ENCODE measurements around the gene KRTAP10-7. TPM values are rescaled to one million over a fixed set of nuclear protein-coding genes. Genes with fewer than 3 reads are reported as not detected.
"Not testable (repeated sequence)": the region's sequence is repeated elsewhere in the genome, so short reads cannot be mapped to it uniquely, and the experiment has no call there.

KRTAP10-7 gene
- total RNA-seq, 1 experiment from 2014 or later = not detected

GRCh38 chr21:44632067-44632466 lies 31.7 kb downstream of the KRTAP10-7 start:
- no peak for DNase-seq (ENCODE audit: low spot score)

DNA sequence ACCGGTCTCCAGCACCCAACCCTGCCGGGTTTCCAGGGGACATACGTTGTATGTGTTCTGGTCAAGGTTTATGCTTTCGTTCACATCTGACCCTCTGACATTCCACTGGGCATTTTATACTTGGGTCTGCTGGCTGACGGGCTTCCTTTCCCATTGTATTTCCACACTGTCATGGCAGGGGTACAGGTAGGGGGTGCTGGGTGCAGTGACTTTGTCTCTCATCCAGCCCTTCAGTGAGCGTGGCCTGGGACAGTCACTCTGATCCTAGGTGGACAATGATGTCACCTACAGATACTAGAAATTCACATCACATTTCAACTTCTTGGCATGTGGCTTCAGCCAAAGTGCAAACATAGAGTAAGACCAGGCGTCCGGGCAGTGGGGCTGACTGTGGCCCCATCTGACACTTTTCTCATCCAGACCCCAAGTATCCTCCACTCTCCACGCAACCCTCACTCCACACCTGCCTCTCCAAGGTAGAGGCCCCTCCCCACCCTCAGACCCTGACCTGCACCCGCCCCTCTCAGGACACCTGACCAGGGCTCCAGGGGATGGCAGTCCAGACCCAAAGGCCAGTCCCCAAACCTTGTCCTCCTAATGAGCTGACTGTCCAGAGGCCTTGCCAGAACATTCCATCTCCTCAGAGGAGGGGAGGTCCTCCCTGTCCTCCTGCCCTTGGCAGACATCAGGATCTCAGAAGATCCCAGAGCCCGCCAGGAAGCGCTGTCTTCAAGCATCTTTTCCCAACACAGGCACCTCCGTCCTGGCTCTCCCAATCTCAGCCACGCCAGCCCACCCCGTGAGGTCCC lies 36.0 kb downstream of the KRTAP10-7 start:
- no peak for DNase-seq (ENCODE audit: low spot score)

- DNase-seq (ENCODE audit: low spot score) = no peak
Measured at GRCh38 chr21:44637018-44637850, 36.8 kb downstream of the KRTAP10-7 start, which contains the start of gene KRTAP10-10. Gene KRTAP10-10 (plus strand): TSS chr21:44637356. CDS start chr21:44637418, 62 bp downstream.

- DNase-seq (ENCODE audit: low spot score) = not testable (repeated sequence)
Measured at GRCh38 chr21:44637851-44638348, 37.5 kb downstream of the KRTAP10-7 start.

DNA sequence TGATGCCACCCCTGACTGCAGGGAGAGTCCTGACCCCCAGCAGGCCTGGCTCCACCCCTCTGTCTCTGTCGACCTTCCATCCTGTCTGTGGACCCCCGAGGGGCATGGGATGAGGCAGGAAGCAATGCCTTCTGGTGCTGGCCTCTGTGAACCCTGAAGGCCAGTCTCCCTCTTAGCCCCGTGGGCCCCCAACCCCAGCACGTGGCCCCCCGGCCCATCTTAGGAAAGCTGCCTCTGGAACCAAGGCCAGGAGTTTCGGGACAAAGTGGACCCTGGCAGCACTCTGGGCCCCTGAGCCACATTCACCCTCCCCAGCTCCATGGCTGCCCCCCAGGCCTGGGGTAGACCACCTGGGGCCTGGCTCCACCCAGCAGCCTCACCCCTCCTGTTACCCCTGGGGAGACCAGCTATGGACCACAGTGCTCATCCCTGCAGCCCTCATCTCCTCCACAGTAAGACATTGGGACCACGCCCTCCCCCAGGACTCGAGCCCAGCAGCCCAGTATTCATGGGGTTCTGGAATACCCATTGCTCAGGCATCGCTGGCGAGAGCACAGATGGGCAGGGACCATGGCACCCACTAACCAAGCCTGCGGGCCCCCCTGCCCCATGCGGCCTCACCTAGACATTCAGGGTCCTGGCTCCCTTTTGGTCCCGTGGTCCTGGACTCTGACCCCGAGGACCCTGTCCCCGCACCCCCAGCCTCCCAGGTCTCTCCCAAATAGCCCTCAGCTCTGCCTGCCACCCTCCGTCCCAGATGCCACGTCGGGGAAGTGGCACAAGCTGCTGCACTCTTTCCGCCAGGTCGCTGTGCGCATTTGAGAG lies 38.3 kb downstream of the KRTAP10-7 start:
- not testable (repeated sequence) for DNase-seq (ENCODE audit: low spot score)

- DNase-seq (ENCODE audit: low spot score) = no peak
Measured at GRCh38 chr21:44639331-44639655, 38.9 kb downstream of the KRTAP10-7 start.

GRCh38 chr21:44640761-44641160 lies 40.4 kb downstream of the KRTAP10-7 start:
- DNase-seq (ENCODE audit: low spot score) = no peak

GRCh38 chr21:44643741-44644310 lies 43.4 kb downstream of the KRTAP10-7 start:
- no peak for DNase-seq (ENCODE audit: low spot score)

- no peak for DNase-seq (ENCODE audit: low spot score)
Measured at GRCh38 chr21:44644878-44645277, 44.5 kb downstream of the KRTAP10-7 start.

GRCh38 chr21:44646366-44647221 lies 46.2 kb downstream of the KRTAP10-7 start, which contains the start of gene KRTAP10-11:
Gene KRTAP10-11 (plus strand): TSS chr21:44646414. CDS start chr21:44646459, 45 bp downstream.
- DNase-seq (ENCODE audit: low spot score) = not testable (repeated sequence)

DNA sequence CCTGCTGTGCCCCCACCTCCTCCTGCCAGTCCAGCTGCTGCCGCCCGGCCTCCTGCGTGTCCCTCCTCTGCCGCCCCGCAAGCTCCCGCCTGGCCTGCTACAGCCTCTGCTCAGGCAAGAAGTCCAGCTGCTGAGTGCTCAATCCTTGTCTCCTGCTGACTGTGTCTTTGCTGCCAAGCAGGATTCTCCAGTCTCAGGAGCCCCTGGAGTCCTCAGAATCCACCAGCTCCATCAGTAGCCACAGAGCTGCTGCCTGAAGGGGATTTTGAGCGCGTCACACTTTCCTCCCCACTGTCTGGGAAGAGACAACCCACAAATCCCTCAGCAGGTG lies 46.8 kb downstream of the KRTAP10-7 start:
- DNase-seq (ENCODE audit: low spot score) = no peak

DNA sequence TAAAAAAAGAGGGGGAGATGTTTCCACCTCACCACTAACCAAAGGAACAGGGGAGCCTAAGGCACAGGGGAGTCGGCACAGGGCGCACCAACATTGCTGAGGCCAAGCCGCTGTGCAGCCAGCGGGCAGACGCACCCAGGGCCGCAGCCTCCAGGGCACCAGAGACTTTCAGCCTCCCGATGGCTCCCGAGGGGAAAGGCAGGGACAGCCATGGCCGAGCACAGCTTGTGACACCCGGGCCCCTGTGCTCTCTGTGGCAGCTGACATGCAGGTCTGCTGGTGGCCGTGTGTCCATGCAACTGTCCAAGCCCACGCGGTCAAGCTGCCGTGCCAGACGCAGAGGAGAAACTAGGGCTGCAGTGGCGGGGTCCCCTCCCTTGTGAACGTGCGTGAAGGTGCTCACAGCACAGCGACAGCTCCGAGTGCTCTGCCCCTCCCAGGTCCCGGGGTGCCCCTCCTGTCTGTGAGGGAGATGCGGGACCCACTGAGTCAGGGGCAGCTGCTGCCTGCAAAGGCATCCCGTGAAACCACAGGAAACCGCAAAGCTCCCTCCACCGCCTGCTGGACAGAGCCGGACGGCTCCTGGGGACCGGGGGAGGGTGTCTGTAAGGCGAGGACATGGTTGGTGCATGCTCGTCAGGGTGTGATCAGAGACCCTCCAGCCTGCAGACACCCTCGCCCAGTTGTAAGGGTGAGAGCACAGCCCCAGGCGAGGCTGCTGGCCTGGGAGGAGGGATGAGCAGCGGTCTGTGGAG lies 48.3 kb downstream of the KRTAP10-7 start:
- DNase-seq (ENCODE audit: low spot score) = no peak

- DNase-seq (ENCODE audit: low spot score) = no peak
Measured at GRCh38 chr21:44649521-44650100, 49.2 kb downstream of the KRTAP10-7 start.

GRCh38 chr21:44650265-44650972 lies 50.0 kb downstream of the KRTAP10-7 start:
- no peak for DNase-seq (ENCODE audit: low spot score)

GRCh38 chr21:44650973-44651675 lies 50.7 kb downstream of the KRTAP10-7 start:
- DNase-seq (ENCODE audit: low spot score) = no peak

Data from H4 (cell line).